GM12872 (cell line): Measurements from ENCODE around the gene FAM107B.

Experiments used
- TF ChIP-seq, protein P1 (sequence below): IDR thresholded peaks from 3 replicates; pipeline ENCODE4 v1.5.1; 2011; ENCODE audit warnings: low read depth, mild to moderate bottlenecking, low read length, moderate library complexity; ENCODE audit not compliant: insufficient read depth

Gene FAM107B

DNA sequence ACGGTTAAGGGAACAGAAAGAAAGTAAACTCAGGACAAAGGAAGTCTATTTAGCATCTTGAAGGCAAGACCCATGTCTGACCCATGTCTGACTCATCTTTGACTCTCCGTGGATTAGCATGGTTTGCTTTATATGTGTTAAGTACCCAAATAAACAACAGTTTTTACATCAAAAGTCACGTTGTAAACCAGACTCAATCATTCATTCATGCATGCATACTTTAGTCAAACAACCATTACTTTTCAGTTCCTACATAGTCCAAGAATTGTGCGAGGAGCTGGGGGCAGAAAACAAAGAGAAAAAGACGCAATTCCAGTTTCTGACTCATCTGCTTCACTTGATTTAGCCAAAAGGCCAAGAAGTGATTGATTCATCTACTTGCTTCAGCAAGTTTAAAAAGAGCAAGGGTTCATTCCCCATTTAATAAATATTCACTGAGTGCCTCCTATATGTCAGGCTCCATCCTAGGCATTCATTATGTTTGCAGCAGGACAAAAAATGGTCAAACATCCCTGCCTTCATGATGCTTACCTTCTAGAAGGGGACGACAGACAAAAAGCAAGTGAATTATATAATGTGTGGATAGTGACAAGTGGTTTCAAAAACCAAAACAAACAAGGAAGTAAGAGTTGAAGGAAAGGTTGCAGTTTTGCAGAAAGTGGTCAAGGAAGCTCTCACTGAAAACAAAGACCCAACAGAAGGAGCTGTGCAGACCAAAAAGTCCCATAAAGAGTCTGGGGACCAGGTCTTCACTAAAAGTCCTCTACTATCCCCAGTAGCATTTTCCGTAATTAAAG is 116.2 kb downstream of the FAM107B start:
- TF ChIP-seq, protein P1, sequence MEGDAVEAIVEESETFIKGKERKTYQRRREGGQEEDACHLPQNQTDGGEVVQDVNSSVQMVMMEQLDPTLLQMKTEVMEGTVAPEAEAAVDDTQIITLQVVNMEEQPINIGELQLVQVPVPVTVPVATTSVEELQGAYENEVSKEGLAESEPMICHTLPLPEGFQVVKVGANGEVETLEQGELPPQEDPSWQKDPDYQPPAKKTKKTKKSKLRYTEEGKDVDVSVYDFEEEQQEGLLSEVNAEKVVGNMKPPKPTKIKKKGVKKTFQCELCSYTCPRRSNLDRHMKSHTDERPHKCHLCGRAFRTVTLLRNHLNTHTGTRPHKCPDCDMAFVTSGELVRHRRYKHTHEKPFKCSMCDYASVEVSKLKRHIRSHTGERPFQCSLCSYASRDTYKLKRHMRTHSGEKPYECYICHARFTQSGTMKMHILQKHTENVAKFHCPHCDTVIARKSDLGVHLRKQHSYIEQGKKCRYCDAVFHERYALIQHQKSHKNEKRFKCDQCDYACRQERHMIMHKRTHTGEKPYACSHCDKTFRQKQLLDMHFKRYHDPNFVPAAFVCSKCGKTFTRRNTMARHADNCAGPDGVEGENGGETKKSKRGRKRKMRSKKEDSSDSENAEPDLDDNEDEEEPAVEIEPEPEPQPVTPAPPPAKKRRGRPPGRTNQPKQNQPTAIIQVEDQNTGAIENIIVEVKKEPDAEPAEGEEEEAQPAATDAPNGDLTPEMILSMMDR: no peak

DNA sequence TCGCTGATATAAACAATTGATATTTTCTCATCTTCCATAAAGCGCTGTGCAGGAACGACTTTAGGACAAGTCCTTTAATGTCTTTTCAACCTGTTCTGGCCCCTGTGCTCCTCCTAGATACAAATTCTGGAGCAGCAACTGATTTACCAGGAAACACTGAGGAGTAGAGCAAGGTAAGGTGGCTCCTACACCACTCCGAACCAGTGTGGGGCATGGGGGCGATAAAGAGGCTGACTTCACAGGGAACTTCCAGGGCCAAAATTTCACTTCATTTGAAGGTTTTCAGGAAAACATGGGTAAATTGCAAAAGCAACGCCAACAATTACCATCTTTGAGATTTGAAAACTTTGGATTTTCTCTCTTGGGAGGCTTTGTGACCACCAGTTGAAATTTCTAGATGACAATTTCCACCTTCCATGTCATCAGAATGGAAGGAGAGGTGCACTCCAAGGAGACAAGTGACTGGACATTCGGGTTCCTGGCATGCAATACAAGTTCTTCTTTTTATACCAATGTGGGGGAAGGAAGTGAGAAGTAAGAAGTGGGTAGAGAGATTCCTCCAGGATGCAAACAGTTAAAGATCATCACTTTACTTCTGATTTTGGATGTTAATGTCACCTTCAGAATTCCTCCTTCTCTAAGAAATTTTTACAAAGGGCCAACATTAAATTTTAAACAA is 118.5 kb downstream of the FAM107B start:
- TF ChIP-seq, protein P1: no peak

DNA sequence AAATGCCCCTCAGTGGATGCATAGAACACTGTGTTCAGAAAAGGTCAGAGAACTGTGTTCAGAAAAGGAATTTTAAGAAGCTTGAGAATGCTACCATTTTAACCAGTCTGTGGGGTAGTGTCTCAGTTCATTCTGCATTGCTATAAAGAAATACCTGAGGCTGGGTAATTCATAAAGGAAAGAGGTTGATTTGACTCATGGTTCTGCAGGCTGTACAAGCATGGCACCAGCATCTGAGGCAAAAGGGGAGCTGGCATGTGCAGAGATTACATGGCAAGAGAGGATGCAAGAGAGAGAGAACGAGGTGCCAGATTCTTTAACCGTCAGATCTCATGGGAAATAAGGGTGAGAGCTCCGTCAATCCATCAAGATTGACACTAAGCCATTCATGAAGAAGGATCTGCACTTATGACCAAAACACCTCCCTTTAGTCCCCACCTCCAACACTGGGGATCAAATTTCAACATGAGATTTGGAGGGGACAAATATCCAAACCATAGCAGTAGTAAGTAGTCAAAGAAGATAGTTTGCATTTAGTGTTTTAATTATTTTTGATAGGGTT is 119.8 kb downstream of the FAM107B start:
- TF ChIP-seq, protein P1: no peak

DNA sequence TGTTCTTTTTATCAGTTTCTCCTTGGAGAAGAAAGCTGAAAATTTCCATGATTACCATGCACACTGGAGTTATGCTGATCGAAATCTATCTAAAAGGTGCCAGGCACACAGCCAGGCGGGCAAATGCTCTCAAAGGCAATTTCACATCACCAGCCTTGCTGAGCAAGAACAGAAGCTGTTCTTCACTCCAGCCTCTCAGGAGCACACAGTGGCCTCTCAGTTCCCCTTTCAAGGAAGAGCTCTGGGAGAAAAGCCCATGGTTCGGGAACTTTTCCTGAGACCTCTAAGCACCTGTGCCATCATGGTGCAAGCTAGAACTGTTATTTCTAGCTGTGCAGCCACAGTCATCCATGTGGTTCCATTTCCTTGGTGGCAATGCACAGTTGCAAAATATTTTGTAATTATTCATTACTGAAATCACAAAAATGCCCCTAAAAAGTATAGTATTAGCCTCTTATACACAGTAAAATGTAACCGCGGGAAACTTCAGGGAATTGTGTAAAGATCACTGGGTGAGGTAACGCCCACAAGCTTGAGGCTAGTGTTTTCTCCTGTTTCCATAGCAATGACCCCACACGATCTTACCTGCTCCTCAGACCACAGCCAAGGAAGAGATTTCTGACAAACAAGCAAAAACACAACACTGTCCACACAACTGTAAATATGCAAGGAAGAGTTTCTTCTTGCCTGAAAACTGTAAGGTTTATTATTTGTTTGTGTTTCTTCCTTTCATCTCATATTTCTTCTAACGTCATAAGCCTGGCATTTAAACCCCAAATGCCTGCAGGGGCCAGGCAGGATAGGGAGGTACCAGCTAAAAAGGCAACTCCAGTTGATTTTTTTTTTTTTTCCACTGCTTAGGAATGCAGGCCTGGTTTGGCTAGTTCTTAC is 121.2 kb downstream of the FAM107B start:
- TF ChIP-seq, protein P1: no peak

DNA sequence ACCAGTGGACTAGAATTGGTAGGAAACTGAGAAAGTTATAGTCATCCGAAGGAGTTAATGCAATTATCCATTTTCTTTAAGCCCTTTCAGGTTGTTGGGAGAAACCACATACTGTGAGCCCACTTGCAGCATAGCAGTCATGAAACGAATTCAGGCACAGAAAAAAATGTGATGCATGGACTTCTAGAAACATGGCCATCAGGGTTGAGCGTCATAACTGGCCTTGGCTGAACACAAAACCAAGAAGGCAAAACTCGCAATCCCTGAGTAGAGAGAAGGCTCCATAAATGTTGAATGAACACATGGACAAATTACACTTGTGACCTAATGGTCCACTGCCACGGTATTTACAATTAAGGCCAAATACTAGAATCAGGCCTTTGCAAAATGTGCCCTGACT is 121.9 kb downstream of the FAM107B start:
- TF ChIP-seq, protein P1: no peak

DNA sequence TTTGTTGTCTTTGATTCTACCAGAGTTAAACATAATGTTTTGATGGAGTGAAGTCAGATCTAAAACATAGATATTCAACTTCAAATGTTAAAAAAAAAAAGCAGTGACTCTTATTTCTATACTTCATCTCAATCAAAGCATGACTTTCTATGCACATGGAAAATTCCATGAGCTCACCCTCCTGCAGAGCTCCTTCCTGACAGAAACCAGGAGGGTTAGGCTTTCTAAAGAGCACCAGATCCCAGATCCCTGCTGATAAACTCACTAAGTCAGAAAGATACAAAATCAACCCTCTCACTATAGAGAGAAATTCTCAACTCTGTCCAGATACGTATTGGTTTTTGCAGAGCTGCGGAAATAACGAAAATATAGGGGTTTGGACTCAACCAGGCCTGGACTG is 122.6 kb downstream of the FAM107B start:
- TF ChIP-seq, protein P1: no peak

DNA sequence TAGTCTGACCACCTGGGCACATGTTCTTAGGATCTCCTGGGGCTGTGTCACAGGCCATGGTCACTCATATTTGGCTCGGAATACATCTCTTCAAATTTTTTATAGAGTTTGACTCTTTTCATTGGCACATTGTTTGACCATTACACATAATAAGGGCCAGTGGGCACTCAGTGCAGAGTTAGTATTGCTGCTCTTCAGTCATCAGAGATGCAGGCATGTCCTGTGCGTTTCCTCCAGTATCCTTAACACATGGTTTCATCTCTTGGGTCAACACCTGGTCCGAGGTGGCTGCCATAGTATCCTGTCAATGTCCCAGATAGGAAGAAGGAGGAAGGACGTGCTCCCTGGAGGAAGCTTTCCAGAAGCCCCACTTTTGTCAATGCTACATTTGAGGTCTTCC is 125.0 kb downstream of the FAM107B start:
- TF ChIP-seq, protein P1: no peak
